ENCODE data around the gene HK3.

The HK3 gene

DNA sequence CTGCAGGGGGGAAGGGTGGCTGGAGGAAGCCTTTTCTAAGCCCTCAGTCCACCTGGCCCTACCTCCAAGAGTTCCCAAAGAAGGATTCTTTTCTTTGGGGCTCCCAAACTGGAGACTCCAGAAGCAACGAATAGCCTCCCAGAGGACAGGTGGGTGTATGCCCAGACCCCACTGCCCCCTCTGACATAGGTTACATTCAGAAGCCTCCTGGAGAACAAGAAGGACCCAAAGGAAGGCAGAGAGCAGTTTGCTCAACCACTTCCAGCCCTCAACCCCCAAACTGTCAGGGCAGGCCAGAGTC is 10.3 kb downstream of the HK3 start:
- no peak for TF ChIP-seq ZFX (IDR thresholded peaks at IDR 0.05; ENCODE audit: borderline replicate concordance)
- TF ChIP-seq, protein P1, sequence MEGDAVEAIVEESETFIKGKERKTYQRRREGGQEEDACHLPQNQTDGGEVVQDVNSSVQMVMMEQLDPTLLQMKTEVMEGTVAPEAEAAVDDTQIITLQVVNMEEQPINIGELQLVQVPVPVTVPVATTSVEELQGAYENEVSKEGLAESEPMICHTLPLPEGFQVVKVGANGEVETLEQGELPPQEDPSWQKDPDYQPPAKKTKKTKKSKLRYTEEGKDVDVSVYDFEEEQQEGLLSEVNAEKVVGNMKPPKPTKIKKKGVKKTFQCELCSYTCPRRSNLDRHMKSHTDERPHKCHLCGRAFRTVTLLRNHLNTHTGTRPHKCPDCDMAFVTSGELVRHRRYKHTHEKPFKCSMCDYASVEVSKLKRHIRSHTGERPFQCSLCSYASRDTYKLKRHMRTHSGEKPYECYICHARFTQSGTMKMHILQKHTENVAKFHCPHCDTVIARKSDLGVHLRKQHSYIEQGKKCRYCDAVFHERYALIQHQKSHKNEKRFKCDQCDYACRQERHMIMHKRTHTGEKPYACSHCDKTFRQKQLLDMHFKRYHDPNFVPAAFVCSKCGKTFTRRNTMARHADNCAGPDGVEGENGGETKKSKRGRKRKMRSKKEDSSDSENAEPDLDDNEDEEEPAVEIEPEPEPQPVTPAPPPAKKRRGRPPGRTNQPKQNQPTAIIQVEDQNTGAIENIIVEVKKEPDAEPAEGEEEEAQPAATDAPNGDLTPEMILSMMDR (IDR thresholded peaks at IDR 0.05): no peak
- no peak overlapping the region for H3K27ac ChIP-seq

DNA sequence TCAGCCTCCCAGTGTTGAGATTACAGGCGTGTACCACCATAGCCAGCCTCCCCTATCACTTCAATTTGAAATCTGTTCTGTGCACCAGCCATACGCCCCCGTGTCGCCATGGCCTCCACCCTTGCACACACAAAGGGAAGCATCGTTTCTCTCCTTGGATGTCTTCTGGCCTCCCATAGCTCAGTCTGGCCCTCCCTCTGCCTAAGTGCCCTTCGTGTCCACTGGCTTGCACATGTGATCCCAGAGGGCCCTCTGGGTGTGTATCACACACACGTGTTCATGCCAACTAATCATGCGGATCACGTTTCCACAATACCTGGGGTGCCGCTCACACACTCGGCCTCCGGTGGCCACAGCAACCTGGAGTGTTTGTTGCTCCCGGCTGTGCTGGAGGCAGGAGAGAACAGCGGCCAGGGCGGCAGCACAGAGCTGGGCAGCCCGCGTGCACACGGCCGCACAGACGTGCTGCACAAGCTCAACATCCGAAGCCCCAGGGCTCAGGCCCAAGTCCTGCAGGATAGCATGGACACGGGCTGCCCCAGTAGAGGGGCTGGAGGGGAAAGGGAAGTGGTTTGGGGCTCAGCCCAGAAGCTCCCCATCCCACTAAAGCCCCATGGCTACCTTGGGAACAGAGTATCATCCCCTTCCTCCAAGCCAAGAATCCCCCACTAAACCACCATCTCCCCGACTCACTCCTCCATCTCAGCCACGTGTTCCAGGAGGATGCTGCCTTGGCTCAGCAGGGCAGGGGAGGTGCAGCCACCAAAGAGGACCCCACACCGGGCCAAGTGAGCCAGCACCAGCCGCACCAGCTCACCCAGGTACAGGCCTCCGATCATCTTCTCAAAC is 10.9 kb downstream of the HK3 start:
- no peak overlapping the region for H3K27ac ChIP-seq
- no peak for TF ChIP-seq ZFX (IDR thresholded peaks at IDR 0.05; ENCODE audit: borderline replicate concordance)
- TF ChIP-seq, protein P1 (IDR thresholded peaks at IDR 0.05): no peak

DNA sequence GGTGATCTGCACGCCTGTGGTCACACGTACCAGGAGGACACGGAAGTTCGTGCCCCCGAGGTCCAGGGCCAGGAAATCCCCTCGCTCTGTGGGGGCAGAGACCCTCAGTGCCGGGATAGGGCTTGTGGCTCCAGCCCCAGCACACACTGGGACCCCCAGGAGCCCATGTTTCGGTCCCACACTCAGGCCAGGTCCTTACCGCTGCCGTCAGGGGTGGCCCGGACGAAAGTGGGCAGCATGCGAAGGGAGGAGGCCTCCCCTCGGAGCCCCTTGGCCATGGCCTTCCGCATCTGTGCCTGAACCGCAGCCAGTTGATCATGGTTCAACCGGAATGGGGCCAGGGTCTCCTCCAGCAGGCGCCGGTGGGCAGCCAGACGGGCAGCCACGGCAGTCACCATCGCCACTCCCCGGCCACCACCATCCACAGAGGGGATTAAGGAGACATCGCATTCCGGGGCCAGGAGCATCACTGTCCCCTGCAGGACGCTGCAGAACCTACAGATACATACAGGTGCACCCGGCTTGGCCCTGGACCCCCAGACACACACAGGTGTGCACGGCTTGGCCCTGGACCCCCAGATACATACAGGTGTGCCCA is 11.8 kb downstream of the HK3 start:
- H3K27ac ChIP-seq: no peak overlapping the region
- TF ChIP-seq ZFX (IDR thresholded peaks at IDR 0.05; ENCODE audit: borderline replicate concordance): no peak
- TF ChIP-seq, protein P1 (IDR thresholded peaks at IDR 0.05): no peak

DNA sequence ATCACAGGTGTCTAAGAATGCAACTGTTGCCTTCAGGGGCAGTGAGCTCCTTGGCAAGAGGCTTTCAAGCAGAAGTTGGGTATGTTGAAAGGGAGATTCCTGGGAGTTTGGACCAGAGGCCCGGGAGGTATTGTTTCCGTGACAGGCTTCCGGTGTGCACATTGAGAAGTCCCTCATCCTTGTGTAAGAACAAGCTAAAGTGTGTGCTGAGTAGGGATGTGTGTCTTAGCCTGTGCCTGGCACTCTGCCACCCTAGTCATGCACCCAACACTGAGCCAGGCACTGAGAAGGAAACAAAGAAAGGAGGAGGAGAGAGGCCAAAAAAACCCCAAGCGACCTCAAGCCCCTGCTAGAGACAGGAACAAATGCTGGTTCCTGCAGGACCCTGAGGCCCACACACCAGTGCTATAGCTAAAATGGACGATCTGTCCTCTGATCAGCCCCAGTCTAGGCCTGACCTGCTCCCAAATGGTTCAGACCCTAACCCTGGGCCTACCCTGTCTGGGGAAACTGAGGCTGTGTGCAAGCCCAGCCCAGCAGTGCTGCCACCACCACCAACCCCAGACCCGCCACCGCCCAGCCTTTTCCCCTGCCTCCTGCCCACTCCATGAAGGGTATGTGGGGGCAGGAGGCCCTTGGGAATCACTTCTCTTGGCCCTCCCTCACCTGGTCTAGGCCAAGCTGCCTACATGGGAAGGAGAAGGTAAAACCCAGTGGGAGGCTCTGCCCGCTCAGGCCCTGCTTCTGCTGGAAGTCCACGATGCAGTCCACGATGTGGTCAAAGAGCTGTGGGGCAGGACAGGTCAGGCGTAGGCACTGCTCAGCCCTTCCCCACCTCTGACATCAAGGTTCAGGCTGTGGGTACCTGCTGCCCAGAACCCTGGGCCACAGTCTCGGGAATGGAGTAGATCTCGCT is 12.6 kb downstream of the HK3 start:
- TF ChIP-seq, protein P1 (IDR thresholded peaks at IDR 0.05): no peak
- TF ChIP-seq ZFX (IDR thresholded peaks at IDR 0.05; ENCODE audit: borderline replicate concordance): no peak
- no peak overlapping the region for H3K27ac ChIP-seq

DNA sequence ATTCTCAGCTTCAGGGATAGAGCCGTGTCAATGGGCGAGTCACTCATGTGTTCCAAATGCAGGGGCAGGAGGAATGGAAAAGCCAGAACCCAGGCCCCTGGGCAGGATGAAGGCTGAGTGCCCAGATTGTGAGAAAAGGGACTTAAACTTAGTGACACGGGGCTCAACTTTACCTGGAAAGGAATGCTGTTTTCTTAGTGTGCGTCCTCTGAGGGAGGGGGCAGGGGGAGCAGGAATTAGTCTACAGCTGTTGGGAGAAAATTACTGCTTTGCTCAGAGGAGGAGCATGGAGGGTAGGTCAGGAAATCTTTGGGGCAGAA is 14.6 kb downstream of the HK3 start:
- no peak for TF ChIP-seq ZFX (IDR thresholded peaks at IDR 0.05; ENCODE audit: borderline replicate concordance)
- TF ChIP-seq, protein P1 (IDR thresholded peaks at IDR 0.05): no peak
- H3K27ac ChIP-seq: no peak overlapping the region

DNA sequence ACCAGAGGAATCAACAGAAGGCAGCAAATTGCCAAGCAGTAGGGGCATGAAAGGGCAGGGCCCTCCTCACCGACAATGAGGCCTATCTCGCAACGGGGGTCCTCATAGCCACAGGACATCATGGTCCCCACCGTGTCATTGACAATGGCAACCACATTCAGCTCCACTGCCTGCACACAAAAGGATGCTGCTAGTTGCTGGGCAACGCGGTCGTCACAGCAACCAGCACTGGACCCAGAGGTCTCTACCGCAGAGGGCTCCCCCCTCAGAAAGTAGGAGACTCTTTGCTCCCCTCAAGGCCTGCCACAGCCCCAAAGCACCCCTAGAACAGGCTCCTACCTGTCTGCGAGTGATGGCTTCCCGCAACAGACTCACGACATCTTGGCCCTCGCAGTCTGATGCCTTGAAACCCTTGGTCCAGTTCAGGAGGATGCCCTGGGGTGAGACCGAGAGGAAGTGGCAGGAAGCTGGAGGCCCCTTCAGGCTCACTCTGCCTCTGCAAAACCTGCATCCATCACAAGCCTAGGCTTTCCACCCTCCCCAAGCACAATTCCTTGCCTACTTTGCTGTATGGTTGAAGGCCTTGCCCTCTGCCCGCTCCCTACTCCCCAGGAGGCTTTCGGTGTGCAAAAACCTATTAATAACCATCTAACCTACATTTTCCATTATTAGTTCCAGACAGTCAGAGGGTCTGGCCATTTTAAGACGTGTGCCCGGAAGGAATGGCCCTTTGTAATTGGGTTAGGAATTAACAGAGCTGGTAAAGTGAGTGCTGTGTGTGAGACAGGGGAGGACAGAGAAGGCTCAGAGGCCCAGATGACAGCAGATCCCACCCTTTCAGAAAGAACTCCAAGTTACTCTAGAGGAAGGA is 15.2 kb downstream of the HK3 start:
- no peak for TF ChIP-seq ZFX (IDR thresholded peaks at IDR 0.05; ENCODE audit: borderline replicate concordance)
- TF ChIP-seq, protein P1 (IDR thresholded peaks at IDR 0.05): no peak
- H3K27ac ChIP-seq: no peak overlapping the region
